PC-9 (cell line): Measurements from ENCODE around the gene C1QTNF7. TPM values are rescaled to one million over a fixed set of nuclear protein-coding genes. Genes with fewer than 3 reads are reported as not detected.

ENCODE experiments used
- BruUV-seq: library from RNA; stranded (reverse); fragments of 400-500 nt; replicated peaks from 2 replicates; lab custom pipeline; 2021; lab: Mats Ljungman, UMichigan
- CTCF ChIA-PET: fragments of 300-600 bp; sonication (Branson Sonifier 250); formaldehyde crosslinking; loops from one replicate; lab custom pipeline; 2022; ENCODE audit warnings: antibody characterized with exemption; lab: Charles Lee
- POLR2A ChIA-PET: fragments of 300-600 bp; sonication (Branson Sonifier 250); formaldehyde crosslinking; loops from one replicate; lab custom pipeline; 2022; ENCODE audit warnings: antibody characterized with exemption; ENCODE audit not compliant: unreplicated experiment; lab: Charles Lee
- DNase-seq, 2 experiments: peaks; one replicate each; pipeline versions ENCODE4 v3.0.0 to v3.0.0-alpha.2; 2015 to 2022; ENCODE audit warnings: mixed read lengths in 1 of 2
- H2AFZ ChIP-seq: fragments of 200-600 bp; sonication (generic); 2 replicates; pipeline ENCODE4 v1.8.1; 2017; ENCODE audit warnings: antibody characterized with exemption
- H3F3A ChIP-seq: fragments of 200-600 bp; sonication (generic); 2 replicates; pipeline ENCODE4 v1.8.1; 2017; ENCODE audit warnings: antibody characterized with exemption, mild to moderate bottlenecking, low read depth; ENCODE audit not compliant: insufficient read depth
- H3K27ac ChIP-seq: fragments of 200-600 bp; sonication (generic); 2 replicates; pipeline ENCODE4 v1.6.1; 2016; ENCODE audit warnings: mixed run types
- H3K27me3 ChIP-seq: fragments of 200-600 bp; sonication (generic); 2 replicates; pipeline ENCODE4 v1.6.1; 2016; ENCODE audit warnings: low read depth, mixed run types; ENCODE audit not compliant: insufficient read depth
- H3K36me3 ChIP-seq: fragments of 200-600 bp; sonication (generic); 2 replicates; pipeline ENCODE4 v1.6.1; 2016; ENCODE audit warnings: low read depth, mixed run types
- H3K4me1 ChIP-seq: fragments of 200-600 bp; sonication (generic); replicated peaks from 2 replicates; pipeline ENCODE4 v1.6.1; 2016; ENCODE audit warnings: mixed run types; ENCODE audit not compliant: insufficient read depth
- H3K4me2 ChIP-seq: fragments of 200-600 bp; sonication (generic); 2 replicates; pipeline ENCODE4 v1.6.1; 2017; ENCODE audit warnings: mixed run types
- H3K4me3 ChIP-seq: fragments of 200-600 bp; sonication (generic); 2 replicates; pipeline ENCODE4 v1.6.1; 2016; ENCODE audit warnings: mixed run types
- H3K79me2 ChIP-seq: fragments of 200-600 bp; sonication (generic); 2 replicates; pipeline ENCODE4 v1.6.1; 2017; ENCODE audit warnings: low read depth, mixed run types
- H3K9me2 ChIP-seq: fragments of 200-600 bp; sonication (generic); 2 replicates; pipeline ENCODE4 v1.8.1; 2017; ENCODE audit warnings: mild to moderate bottlenecking; ENCODE audit not compliant: insufficient read depth
- H3K9me3 ChIP-seq: fragments of 200-600 bp; sonication (generic); 2 replicates; pipeline ENCODE4 v1.8.1; 2016; ENCODE audit warnings: low read depth; ENCODE audit not compliant: insufficient read depth
- H4K20me1 ChIP-seq: fragments of 200-600 bp; sonication (generic); 2 replicates; pipeline ENCODE4 v1.8.1; 2017; ENCODE audit not compliant: insufficient read depth
- CTCF ChIP-seq: fragments of 200-600 bp; sonication (generic); conservative IDR thresholded peaks from 2 replicates; pipeline ENCODE4 v1.6.1; 2017; ENCODE audit warnings: mixed run types, antibody characterized with exemption, mild to moderate bottlenecking, moderate library complexity
- EZH2 ChIP-seq: fragments of 200-600 bp; sonication (generic); IDR thresholded peaks from 2 replicates; pipeline ENCODE4 v1.8.0; 2017; ENCODE audit warnings: antibody characterized with exemption, low read depth
- intact Hi-C: fragments of 100-400 bp; cut with micrococcal nuclease; formaldehyde crosslinking; loops from one replicate; pipeline ENCODE4 v1.10.0; 2022; ENCODE audit not compliant: unreplicated experiment
- total RNA-seq: library from RNA; stranded (reverse); gene quantifications from 2 replicates; pipeline ENCODE4 v1.2.3, GENCODE V29; 2021

Gene C1QTNF7
- total RNA-seq, 1 experiment from 2014 or later = not detected

- Histone ChIP-seq H2AFZ (no peak overlapping the region), H3K9me3 (no peaks in the 10 kb centered on the region), H3K36me3 (no peaks in the 10 kb centered on the region), H3K4me1 (no peaks in the 10 kb centered on the region), H3K9me2 (no peaks in the 10 kb centered on the region), H3K79me2 (no peaks in the 10 kb centered on the region), H4K20me1 (no peaks in the 10 kb centered on the region), H3K27ac (no peak overlapping the region), H3K4me2 (no peak overlapping the region), H3K4me3 (no peak overlapping the region), H3F3A (no peaks in the 10 kb centered on the region), H3K27me3 (no peaks in the 10 kb centered on the region)
- intact Hi-C loops = no loop called here
- no TSS peak for BruUV-seq
- TF ChIP-seq EZH2 (no peak), CTCF (no peak)
- ChIA-PET CTCF (no interaction called here), POLR2A (no interaction called here)
- no peak for DNase-seq
Measured at GRCh38 chr4:15495621-15496020, 67.8 kb downstream of the C1QTNF7 start.

Other genes with a start within 250 kb of the C1QTNF7 start
- gene CC2D2A, start 41.8 kb downstream of the C1QTNF7 start, total RNA-seq = 6.9 and 7.0 TPM in 2 replicates
- 40.7 and 45.0 TPM in 2 replicates for gene FBXL5, start 227.3 kb downstream of the C1QTNF7 start, total RNA-seq